HepG2 (cell line): ENCODE measurements around the gene ARHGAP12. TPM values are rescaled to one million over a fixed set of nuclear protein-coding genes. Genes with fewer than 3 reads are reported as not detected.

Source experiments
- BRD4 ChIP-seq: sonication (generic); formaldehyde crosslinking; IDR thresholded peaks from 2 replicates; pipeline ENCODE4 v1.4.0; 2020; ENCODE audit warnings: missing genetic modification reagents
- DMAP1 ChIP-seq: IDR thresholded peaks from 2 replicates; pipeline ENCODE4 v1.6.1; 2016
- EED ChIP-seq: sonication (generic); formaldehyde crosslinking; IDR thresholded peaks from 2 replicates; pipeline ENCODE4 v1.5.0; 2020; ENCODE audit warnings: mild to moderate bottlenecking, missing genetic modification reagents
- FLYWCH1 ChIP-seq: sonication (generic); formaldehyde crosslinking; IDR thresholded peaks from 2 replicates; pipeline ENCODE4 v1.8.1; 2023; ENCODE audit warnings: mild to moderate bottlenecking, missing genetic modification reagents
- GATA4 ChIP-seq: sonication (generic); IDR thresholded peaks from 2 replicates; pipeline ENCODE4 v1.6.1; 2016; ENCODE audit warnings: antibody characterized with exemption, low read depth, borderline replicate concordance
- HNRNPH1 ChIP-seq: fragments of 200-400 bp; formaldehyde crosslinking; optimal IDR thresholded peaks from 2 replicates; pipeline ENCODE3; 2017; ENCODE audit warnings: mild to moderate bottlenecking, low read depth, low read length
- HNRNPL ChIP-seq: fragments of 200-400 bp; formaldehyde crosslinking; IDR thresholded peaks from 2 replicates; pipeline ENCODE4 v1.6.1; 2017; ENCODE audit warnings: mild to moderate bottlenecking, low read depth, low read length
- IKZF1 ChIP-seq: fragments of 450-650 bp; IDR thresholded peaks from 2 replicates; pipeline ENCODE4 v1.7.1; 2016
- KMT2B ChIP-seq: IDR thresholded peaks from 2 replicates; pipeline ENCODE4 v1.6.1; 2016; ENCODE audit warnings: missing genetic modification reagents, missing compliant biosample characterization
- LRRFIP1 ChIP-seq: sonication (generic); formaldehyde crosslinking; conservative IDR thresholded peaks from 2 replicates; pipeline ENCODE4 v1.4.0; 2020; ENCODE audit warnings: missing genetic modification reagents
- MYNN ChIP-seq: sonication (generic); formaldehyde crosslinking; IDR thresholded peaks from 2 replicates; pipeline ENCODE4 v1.4.0; 2020; ENCODE audit warnings: mild to moderate bottlenecking, low read depth, missing genetic modification reagents
- NFIC ChIP-seq: IDR thresholded peaks from 2 replicates; pipeline ENCODE4 v1.6.1; 2012; ENCODE audit warnings: mild to moderate bottlenecking, low read length, inconsistent platforms
- PAXIP1 ChIP-seq: sonication (generic); formaldehyde crosslinking; conservative IDR thresholded peaks from 2 replicates; pipeline ENCODE4 v1.4.0; 2020; ENCODE audit warnings: mild to moderate bottlenecking, missing genetic modification reagents, moderate library complexity
- POLR2G ChIP-seq: fragments of 200-400 bp; formaldehyde crosslinking; IDR thresholded peaks from 2 replicates; pipeline ENCODE4 v1.6.1; 2018; ENCODE audit warnings: mild to moderate bottlenecking, low read depth, low read length, moderate library complexity
- RAD51 ChIP-seq: fragments of 450-650 bp; IDR thresholded peaks from 2 replicates; pipeline ENCODE4 v1.6.1; 2016; ENCODE audit warnings: borderline replicate concordance
- THYN1 ChIP-seq: sonication (generic); formaldehyde crosslinking; IDR thresholded peaks from 2 replicates; pipeline ENCODE4 v1.8.1; 2023; ENCODE audit warnings: low read depth, mild to moderate bottlenecking, moderate library complexity, missing genetic modification reagents, borderline replicate concordance
- ZNF30 ChIP-seq: sonication (generic); formaldehyde crosslinking; IDR thresholded peaks from 2 replicates; pipeline ENCODE4 v1.5.0; 2020; ENCODE audit warnings: mild to moderate bottlenecking, missing genetic modification reagents
- ZNF512B ChIP-seq: sonication (generic); formaldehyde crosslinking; IDR thresholded peaks from 2 replicates; pipeline ENCODE4 v1.5.1; 2020; ENCODE audit warnings: missing genetic modification reagents, mild to moderate bottlenecking, borderline replicate concordance
- ZNF530 ChIP-seq: sonication (generic); formaldehyde crosslinking; IDR thresholded peaks from 2 replicates; pipeline ENCODE4 v1.5.0; 2020; ENCODE audit warnings: low read depth, mild to moderate bottlenecking, missing genetic modification reagents
- ZNF691 ChIP-seq: sonication (generic); formaldehyde crosslinking; IDR thresholded peaks from 2 replicates; pipeline ENCODE4 v1.4.0; 2020; ENCODE audit warnings: missing genetic modification reagents, low read depth, mild to moderate bottlenecking, borderline replicate concordance
- ZNF724P ChIP-seq: sonication (generic); formaldehyde crosslinking; IDR thresholded peaks from 2 replicates; pipeline ENCODE4 v1.8.0; 2022; ENCODE audit warnings: missing genetic modification reagents, borderline replicate concordance
- ZNF792 ChIP-seq: IDR thresholded peaks from 2 replicates; pipeline ENCODE4 v1.6.1; 2016
- polyA plus RNA-seq, 8 experiments: library from polyadenylated mRNA; depleted of rRNA in 3 of 8; stranded (reverse) in 7 of 8; unstranded in 1 of 8; fragments of >200 nt; fragmentation: Illumina TruSeq in 4 of 8; extraction: Trizol in 4 of 8; gene quantifications; 2 replicates each; pipeline versions ENCODE4 v1.2.1 to v1.2.3, GENCODE V29; 2011 to 2016; ENCODE audit warnings: low read depth in 4 of 8, missing spikeins in 1 of 8, mixed read lengths in 1 of 8; ENCODE audit not compliant: insufficient read depth in 1 of 8
- total RNA-seq, 5 experiments: library from RNA; depleted of rRNA; stranded (reverse); fragments of >200 nt; fragmentation: Illumina TruSeq; extraction: Trizol; gene quantifications; 2 replicates each; pipeline ENCODE4 v1.2.3, GENCODE V29; 2016; ENCODE audit warnings: low read depth in 1 of 5

ARHGAP12 gene
- total and polyA plus RNA-seq, 2 of the 13 experiments (the other 11 are each of a cell fraction or from before 2014, with no cell fraction given) = 25.0 to 54.6 TPM

- TF ChIP-seq MYNN (CRISPR knock-in tag) = no peak
- no peak for TF ChIP-seq ZNF724P (CRISPR knock-in tag)
- no peak for TF ChIP-seq KMT2B (CRISPR knock-in tag)
- TF ChIP-seq ZNF530 (CRISPR knock-in tag) = no peak
- no peak for TF ChIP-seq FLYWCH1
- no peak for TF ChIP-seq ZNF30 (CRISPR knock-in tag)
- no peak for TF ChIP-seq GATA4
- no peak for TF ChIP-seq POLR2G
- TF ChIP-seq HNRNPL = no peak
- TF ChIP-seq IKZF1 = no peak
- TF ChIP-seq DMAP1 = no peak
- no peak for TF ChIP-seq LRRFIP1 (CRISPR knock-in tag)
- no peak for TF ChIP-seq HNRNPH1
- no peak for TF ChIP-seq ZNF512B (CRISPR knock-in tag)
- TF ChIP-seq NFIC = 0 out of 2 replicates have a peak, but pooled peaks have one; percentile 29
- no peak for TF ChIP-seq ZNF691 (CRISPR knock-in tag)
- TF ChIP-seq THYN1 (CRISPR knock-in tag) = no peak
- no peak for TF ChIP-seq EED
- TF ChIP-seq BRD4 (CRISPR knock-in tag) = no peak
- 0 out of 2 replicates have a peak, but pooled peaks have one; percentile 24 for TF ChIP-seq PAXIP1 (CRISPR knock-in tag)
- TF ChIP-seq ZNF792 = peak; percentile 44; the same call in 1 of the 2 replicates
- no peak for TF ChIP-seq RAD51
Measured at GRCh38 chr10:31947144-31947926, 18.7 kb upstream of the ARHGAP12 start (continued).
